ENCODE results near the gene SAG.
A peak's percentile ranks its signal among the peaks of the same experiment; 100 is the strongest.
"Not testable (repeated sequence)": the region's sequence is repeated elsewhere in the genome, so short reads cannot be mapped to it uniquely, and the experiment has no call there.

Gene SAG

DNA sequence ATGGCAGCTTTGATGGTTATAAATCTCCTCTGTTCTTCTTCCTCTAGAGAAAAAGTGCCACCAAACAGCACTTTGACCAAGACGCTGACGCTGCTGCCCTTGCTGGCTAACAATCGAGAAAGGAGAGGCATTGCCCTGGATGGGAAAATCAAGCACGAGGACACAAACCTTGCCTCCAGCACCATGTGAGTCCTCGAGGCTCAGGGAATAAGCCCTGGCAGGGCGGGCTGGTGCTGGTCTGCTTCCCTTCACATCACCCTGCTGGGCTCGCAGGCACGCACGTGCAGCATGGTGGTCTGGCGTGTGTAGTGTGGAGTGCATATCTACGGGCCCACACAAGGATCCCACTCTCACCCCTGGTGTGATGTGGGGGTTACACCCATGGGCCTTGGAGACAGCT, 27.3 kb downstream of the SAG start:
- DNase-seq, result no peak

DNA sequence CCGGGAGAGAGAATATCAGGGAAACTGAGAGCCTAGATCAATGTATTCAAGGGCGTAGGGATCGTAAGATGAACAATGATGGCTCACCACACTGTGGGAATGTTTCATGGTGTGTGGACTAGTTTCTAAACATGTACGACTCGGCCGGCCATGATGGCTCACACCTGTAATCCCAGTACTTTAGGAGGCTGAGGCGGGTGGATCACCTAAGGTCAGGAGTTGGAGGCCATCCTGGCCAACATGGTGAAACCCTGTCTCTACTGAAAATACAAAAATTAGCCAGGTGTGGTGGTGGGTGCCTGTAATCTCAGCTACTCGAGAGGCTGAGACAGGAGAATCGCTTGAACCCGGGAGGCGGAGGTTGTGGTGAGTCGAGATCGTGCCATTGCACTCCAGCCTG, 28.5 kb downstream of the SAG start:
- DNase-seq, result not testable (repeated sequence)

GRCh38 chr2:233336541-233336940, 28.9 kb downstream of the SAG start:
- DNase-seq, result no peak

DNA sequence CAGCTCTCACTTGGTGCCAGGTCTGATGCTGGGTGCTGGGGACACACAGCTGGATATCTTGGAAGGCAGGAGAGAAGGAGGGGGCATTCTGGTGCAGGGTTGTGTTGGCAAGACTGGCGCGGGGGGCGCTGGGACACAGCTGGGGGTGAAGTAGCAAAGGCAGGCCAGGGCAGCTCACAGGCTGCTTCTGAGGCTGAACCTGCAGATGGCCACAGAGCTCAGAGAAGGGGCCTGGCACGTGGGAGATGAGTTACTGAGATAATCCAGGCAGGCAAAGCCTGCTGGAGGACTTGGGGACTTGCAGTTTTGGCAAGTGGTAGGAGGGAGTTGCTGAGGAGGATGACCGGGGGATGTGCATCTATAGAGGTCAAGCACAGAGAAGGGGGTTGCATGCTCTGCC, 30.4 kb downstream of the SAG start:
- DNase-seq, result no peak

GRCh38 chr2:233338812-233339368, 31.3 kb downstream of the SAG start:
- DNase-seq, result no peak

GRCh38 chr2:233339427-233339826, 31.8 kb downstream of the SAG start:
- no peak for DNase-seq

GRCh38 chr2:233341296-233341695, 33.7 kb downstream of the SAG start:
- no peak for DNase-seq

DNA sequence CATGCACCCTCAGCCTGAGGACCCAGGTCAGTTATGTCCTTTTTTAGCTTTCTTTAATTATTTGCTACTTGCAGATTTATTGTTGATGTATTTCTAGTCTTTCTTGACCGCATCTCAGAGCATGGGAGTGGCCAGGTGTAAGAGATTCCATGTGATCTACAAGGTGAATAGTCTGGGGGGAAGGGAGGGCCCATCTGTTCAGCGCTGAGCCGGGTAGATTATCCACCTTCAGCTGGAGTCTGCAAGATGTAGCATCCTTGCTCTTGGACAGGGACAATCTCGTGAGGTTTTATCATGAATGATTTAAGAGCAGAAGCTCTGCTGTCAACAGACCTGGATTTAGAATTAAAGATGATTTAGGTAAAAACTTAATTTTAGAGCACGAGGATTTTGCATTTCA, 34.7 kb downstream of the SAG start:
- no peak for DNase-seq

DNA sequence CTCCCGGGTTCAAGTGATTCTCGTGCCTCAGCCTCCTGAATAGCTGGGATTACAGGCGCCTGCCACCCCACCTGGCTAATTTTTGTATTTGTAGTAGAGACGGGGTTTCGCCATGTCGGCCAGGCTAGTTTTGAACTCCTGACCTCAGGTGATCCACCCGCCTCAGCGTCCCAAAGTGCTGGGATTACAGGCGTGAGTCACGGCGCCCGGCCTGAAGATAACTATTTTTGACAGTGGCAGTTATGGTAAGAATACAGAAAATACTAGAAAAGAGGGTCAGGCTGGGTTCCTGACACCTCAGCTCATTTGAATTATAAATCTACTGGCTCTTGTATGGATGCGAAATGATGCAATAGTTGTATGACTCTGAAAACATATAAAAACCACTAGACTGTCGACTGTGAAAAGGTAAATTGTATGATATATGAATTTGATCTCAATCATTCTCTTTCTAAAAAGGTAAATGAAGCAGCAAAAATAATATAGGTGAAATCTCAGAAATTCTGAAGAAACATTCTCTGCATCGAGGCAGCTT, 35.6 kb downstream of the SAG start:
- no peak for DNase-seq

GRCh38 chr2:233346376-233346775, 38.8 kb downstream of the SAG start:
- no peak for DNase-seq

DNA sequence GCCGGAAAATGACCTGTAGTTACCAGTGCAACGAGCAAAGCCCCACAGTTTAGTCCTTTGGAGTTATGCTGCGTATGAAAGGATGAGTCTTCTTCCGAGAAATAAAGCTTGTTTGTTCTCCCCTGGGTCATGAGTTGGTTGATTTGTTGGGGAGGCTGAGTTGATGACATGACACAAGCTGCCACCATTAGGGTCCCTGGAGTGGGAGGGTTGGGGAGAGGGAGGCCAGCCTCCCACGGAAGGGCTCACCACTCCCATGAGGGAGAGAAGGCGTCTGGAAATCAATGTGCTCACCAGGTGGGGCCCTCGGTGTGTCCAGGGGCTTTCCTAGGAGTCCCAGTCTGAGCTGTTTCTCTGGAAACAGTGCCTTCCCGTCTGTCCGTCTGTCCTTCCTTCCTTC, 39.3 kb downstream of the SAG start:
- DNase-seq, result no peak

- peak; percentile 74 for DNase-seq
These were observed 41.7 kb downstream of the SAG start for GRCh38 chr2:233349005-233349998.

GRCh38 chr2:233350708-233351107, 43.1 kb downstream of the SAG start:
- no peak for DNase-seq

DNA sequence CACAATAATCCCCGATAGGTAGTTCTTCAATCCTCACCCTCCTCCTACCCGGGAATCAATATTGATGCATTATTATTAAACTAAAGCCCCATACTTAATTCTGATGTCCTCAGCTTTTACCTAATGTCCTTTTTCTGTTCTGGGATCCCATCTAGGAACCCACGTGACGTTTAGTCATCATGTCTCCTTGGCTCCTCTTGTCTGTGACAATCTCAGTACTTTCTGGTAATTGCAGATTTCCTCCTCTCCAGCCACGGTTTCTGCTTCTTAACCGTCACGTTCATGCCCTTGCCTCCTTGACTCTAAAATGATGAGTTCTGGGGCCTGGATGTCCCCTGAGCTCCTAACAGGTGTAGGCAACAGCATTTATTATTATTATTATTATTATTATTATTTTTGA, 43.8 kb downstream of the SAG start:
- DNase-seq, result no peak

- DNase-seq, result no peak
These were observed 44.7 kb downstream of the SAG start for GRCh38 chr2:233352141-233352842.

DNA sequence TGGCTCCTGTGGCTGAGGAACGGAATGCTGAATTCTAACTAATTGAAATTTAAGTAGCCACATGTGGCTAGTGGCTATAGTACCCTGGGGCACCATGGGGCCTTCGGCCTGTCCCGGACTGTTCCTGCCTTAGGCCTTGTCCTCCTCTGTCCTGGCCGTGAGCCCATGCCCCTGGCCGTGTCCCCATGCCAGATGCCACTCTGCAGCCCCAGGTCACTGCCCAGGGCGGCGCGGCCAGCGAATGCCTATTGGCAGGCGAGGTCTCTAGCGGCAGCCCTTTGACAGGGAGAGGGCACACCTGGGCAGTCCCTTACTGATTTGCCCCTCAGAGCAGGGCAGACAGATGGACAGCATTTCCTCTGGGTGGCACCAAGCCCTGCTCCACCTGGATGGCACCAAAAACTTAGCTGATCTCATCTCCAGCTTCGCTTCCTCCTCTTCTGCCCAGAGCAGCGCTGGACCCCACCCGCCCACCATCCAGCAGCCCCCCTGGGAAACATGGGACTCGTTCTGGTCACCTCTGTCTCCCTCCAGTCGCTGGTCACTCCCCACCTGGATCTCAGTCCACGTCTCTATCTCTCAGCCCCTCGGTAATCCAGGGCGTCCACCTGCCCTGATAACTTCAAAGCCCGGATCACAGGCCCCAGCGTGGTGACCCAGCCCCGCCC, 45.6 kb downstream of the SAG start:
- no peak for DNase-seq

- peak; percentile 87 for DNase-seq
These were observed 46.3 kb downstream of the SAG start, which contains the start of gene DGKD for GRCh38 chr2:233353769-233354499. Gene DGKD (plus strand): TSS chr2:233354494. CDS start chr2:233354519, 25 bp downstream.

DNA sequence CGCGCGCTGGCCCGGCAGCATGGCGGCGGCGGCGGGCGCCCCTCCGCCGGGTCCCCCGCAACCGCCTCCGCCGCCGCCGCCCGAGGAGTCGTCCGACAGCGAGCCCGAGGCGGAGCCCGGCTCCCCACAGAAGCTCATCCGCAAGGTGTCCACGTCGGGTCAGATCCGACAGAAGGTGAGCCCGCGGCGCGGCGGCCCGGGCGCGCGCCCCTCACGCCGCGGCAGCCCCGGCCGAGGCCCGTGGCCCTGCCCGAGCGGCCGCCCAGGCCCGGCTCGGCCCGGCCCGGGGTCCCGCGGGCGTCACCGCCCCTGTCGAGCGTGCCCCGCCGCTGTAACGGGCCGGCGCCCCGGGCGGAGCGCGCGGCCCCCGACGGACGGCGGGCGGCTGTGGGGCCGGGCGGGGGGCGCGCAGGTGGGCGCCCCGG, 46.9 kb downstream of the SAG start:
- no peak for DNase-seq

GRCh38 chr2:233354971-233355574, 47.5 kb downstream of the SAG start:
- DNase-seq, result no peak

- no peak for DNase-seq
These were observed 48.3 kb downstream of the SAG start for GRCh38 chr2:233355916-233356315.

DNA sequence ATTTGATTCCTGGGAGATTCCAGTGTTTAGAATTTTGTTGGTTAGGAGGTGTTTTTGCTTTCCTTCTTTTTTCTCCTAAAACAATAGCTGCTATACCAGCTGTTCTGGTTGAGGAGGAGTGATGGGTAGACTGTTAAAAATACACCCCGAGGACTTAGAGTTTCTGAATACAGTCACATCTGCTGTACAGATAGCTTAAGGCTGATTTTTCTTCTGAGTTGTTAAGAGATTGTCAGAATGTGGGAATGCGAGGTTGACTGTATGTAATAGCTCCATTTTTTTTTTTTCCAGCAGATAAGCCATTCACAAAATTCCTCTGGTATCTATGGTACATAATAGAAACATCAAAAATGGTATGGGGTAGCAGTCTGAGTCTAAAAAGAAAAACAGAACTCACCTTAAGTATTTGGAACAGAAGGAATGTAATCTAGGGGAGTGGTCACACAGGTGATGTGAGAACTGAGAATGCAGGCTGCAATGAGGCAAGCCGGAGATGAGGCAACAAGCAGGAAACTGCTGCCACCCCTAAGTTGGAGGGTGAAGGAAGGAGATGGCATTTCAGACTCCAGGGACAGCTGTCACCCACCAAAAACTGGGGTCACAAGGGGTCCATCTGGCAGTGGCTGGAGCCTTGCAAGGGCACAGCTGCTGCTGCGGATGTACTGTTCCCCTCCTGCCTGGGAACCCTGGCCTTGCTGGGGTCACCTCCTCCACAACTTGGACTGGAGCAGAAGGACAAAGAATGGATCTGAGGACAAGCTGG, 49.1 kb downstream of the SAG start:
- DNase-seq, result no peak
